HEK293 (cell line): ENCODE measurements around the gene RNF133.

ENCODE experiments used
- CTCF ChIA-PET: fragments of 350-600 bp; formaldehyde crosslinking; extraction: SDS; loops from one replicate; lab custom pipeline; 2021; ENCODE audit warnings: antibody characterized with exemption; lab: Yijun Ruan, JAX
- POLR2A ChIA-PET: fragments of 300-600 bp; formaldehyde crosslinking; extraction: SDS; loops from one replicate; lab custom pipeline; 2020; ENCODE audit warnings: antibody characterized with exemption, inconsistent platforms; lab: Yijun Ruan, JAX
- H3K27ac ChIP-seq: fragments of 200-500 bp; sonication (Bioruptor generic); 2 replicates; pipeline ENCODE4 v1.5.1; 2014; ENCODE audit warnings: low read depth, low read length, control low read depth, inconsistent platforms; ENCODE audit errors: extremely low read depth
- H3K36me3 ChIP-seq, 2 experiments: fragments of 200-500 bp in 1 of 2; sonication (Bioruptor generic) in 1 of 2; 1 replicate in 1 of 2; 2 replicates in 1 of 2; pipeline ENCODE4 v1.5.1; 2014 to 2017; ENCODE audit warnings: inconsistent platforms in 2 of 2, low read length in 2 of 2; ENCODE audit not compliant: control insufficient read depth in 2 of 2, insufficient read depth in 1 of 2
- H3K4me1 ChIP-seq: fragments of 200-500 bp; sonication (Bioruptor generic); 2 replicates; pipeline ENCODE4 v1.5.1; 2014; ENCODE audit warnings: mild to moderate bottlenecking, low read length, inconsistent platforms; ENCODE audit not compliant: control insufficient read depth, insufficient read depth
- H3K4me3 ChIP-seq: 2 replicates; pipeline ENCODE4 v1.5.1; 2011; ENCODE audit warnings: low read depth, mild to moderate bottlenecking, control low read depth, low read length, moderate library complexity
- H3K9me3 ChIP-seq: fragments of 200-500 bp; sonication (Bioruptor generic); 2 replicates; pipeline ENCODE4 v1.5.1; 2014; ENCODE audit warnings: low read depth, low read length, inconsistent platforms; ENCODE audit not compliant: control insufficient read depth, insufficient read depth
- HOXA7 ChIP-seq: sonication (generic); formaldehyde crosslinking; IDR thresholded peaks from 2 replicates; pipeline ENCODE4 v1.8.1; 2022; ENCODE audit warnings: missing genetic modification reagents, borderline replicate concordance
- MYNN ChIP-seq: fragments of 450-650 bp; formaldehyde crosslinking; IDR thresholded peaks from 2 replicates; pipeline ENCODE4 v1.5.1; 2016; ENCODE audit warnings: missing biosample characterization, missing genetic modification characterization, borderline replicate concordance
- PRDM1 ChIP-seq: fragments of 450-650 bp; formaldehyde crosslinking; IDR thresholded peaks from 2 replicates; pipeline ENCODE4; 2016; ENCODE audit warnings: missing biosample characterization, missing genetic modification characterization
- YY2 ChIP-seq: fragments of 450-650 bp; formaldehyde crosslinking; IDR thresholded peaks from 2 replicates; pipeline ENCODE4 v1.5.1; 2016; ENCODE audit warnings: missing biosample characterization, missing genetic modification characterization
- ZNF112 ChIP-seq: fragments of 450-650 bp; formaldehyde crosslinking; IDR thresholded peaks from 2 replicates; pipeline ENCODE4 v1.5.0; 2017; ENCODE audit warnings: missing biosample characterization, missing genetic modification characterization
- ZNF174 ChIP-seq: fragments of 450-650 bp; formaldehyde crosslinking; IDR thresholded peaks from 2 replicates; pipeline ENCODE4 v1.5.0; 2017; ENCODE audit warnings: missing biosample characterization, mild to moderate bottlenecking, missing genetic modification characterization
- ZNF184 ChIP-seq: fragments of 450-650 bp; IDR thresholded peaks from 2 replicates; pipeline ENCODE4 v1.5.1; 2018; ENCODE audit warnings: missing biosample characterization, mild to moderate bottlenecking, missing genetic modification characterization
- ZNF19 ChIP-seq: fragments of 450-650 bp; formaldehyde crosslinking; IDR thresholded peaks from 2 replicates; pipeline ENCODE4; 2016; ENCODE audit warnings: missing biosample characterization, missing genetic modification characterization, low read depth
- ZNF24 ChIP-seq: fragments of 450-650 bp; formaldehyde crosslinking; IDR thresholded peaks from 2 replicates; pipeline ENCODE4 v1.5.1; 2016; ENCODE audit warnings: missing biosample characterization, missing genetic modification characterization
- ZNF341 ChIP-seq: fragments of 450-650 bp; formaldehyde crosslinking; IDR thresholded peaks from 2 replicates; pipeline ENCODE4; 2016; ENCODE audit warnings: low read depth, missing biosample characterization, missing genetic modification characterization
- ZNF473 ChIP-seq: fragments of 450-650 bp; formaldehyde crosslinking; IDR thresholded peaks from 2 replicates; pipeline ENCODE4 v1.5.1; 2017; ENCODE audit warnings: missing biosample characterization, missing genetic modification characterization
- ZNF510 ChIP-seq: fragments of 450-650 bp; formaldehyde crosslinking; IDR thresholded peaks from 2 replicates; pipeline ENCODE4 v1.5.1; 2018; ENCODE audit warnings: mild to moderate bottlenecking, missing genetic modification characterization, missing biosample characterization; ENCODE audit not compliant: insufficient replicate concordance
- ZNF529 ChIP-seq: fragments of 450-650 bp; formaldehyde crosslinking; IDR thresholded peaks from 2 replicates; pipeline ENCODE4 v1.5.1; 2017; ENCODE audit warnings: missing genetic modification characterization, missing biosample characterization; ENCODE audit not compliant: insufficient replicate concordance
- ZNF549 ChIP-seq: fragments of 450-650 bp; IDR thresholded peaks from 2 replicates; pipeline ENCODE4 v1.5.1; 2018; ENCODE audit warnings: missing biosample characterization, missing genetic modification characterization, mild to moderate bottlenecking, inconsistent platforms, moderate library complexity
- ZNF561 ChIP-seq: fragments of 450-650 bp; IDR thresholded peaks from 2 replicates; pipeline ENCODE4 v1.5.1; 2018; ENCODE audit warnings: missing biosample characterization, missing genetic modification characterization, borderline replicate concordance
- ZNF600 ChIP-seq: fragments of 450-650 bp; formaldehyde crosslinking; IDR thresholded peaks from 2 replicates; pipeline ENCODE4 v1.5.1; 2016; ENCODE audit warnings: missing biosample characterization, missing genetic modification characterization
- ZNF621 ChIP-seq: fragments of 450-650 bp; formaldehyde crosslinking; IDR thresholded peaks from 2 replicates; pipeline ENCODE4 v1.5.1; 2017; ENCODE audit warnings: missing biosample characterization, missing genetic modification characterization
- ZNF664 ChIP-seq: fragments of 450-650 bp; formaldehyde crosslinking; IDR thresholded peaks from 2 replicates; pipeline ENCODE4 v1.5.1; 2016; ENCODE audit warnings: missing biosample characterization, missing genetic modification characterization
- ZNF792 ChIP-seq: fragments of 450-650 bp; formaldehyde crosslinking; IDR thresholded peaks from 2 replicates; pipeline ENCODE4 v1.5.1; 2016; ENCODE audit warnings: missing biosample characterization, missing genetic modification characterization
- TF ChIP-seq, protein P1 (sequence below): fragments of 450-650 bp; formaldehyde crosslinking; IDR thresholded peaks from 2 replicates; pipeline ENCODE4 v1.5.1; 2016; ENCODE audit warnings: missing biosample characterization, missing genetic modification characterization
- TF ChIP-seq, protein P2 (sequence below): fragments of 450-650 bp; formaldehyde crosslinking; conservative IDR thresholded peaks from 2 replicates; pipeline ENCODE4 v1.5.1; 2016; ENCODE audit warnings: low read depth, missing biosample characterization, missing genetic modification characterization
- TF ChIP-seq, protein P3 (sequence below): fragments of 450-650 bp; formaldehyde crosslinking; IDR thresholded peaks from 2 replicates; pipeline ENCODE4 v1.5.1; 2016; ENCODE audit warnings: missing biosample characterization, missing genetic modification characterization, low read depth
- TF ChIP-seq, protein P4 (sequence below): fragments of 450-650 bp; formaldehyde crosslinking; IDR thresholded peaks from 2 replicates; pipeline ENCODE4 v1.5.1; 2016; ENCODE audit warnings: missing biosample characterization, missing genetic modification characterization
- TF ChIP-seq, protein P5 (sequence below): fragments of 450-650 bp; formaldehyde crosslinking; IDR thresholded peaks from 2 replicates; pipeline ENCODE4 v1.5.1; 2016; ENCODE audit warnings: missing biosample characterization, missing genetic modification characterization

The RNF133 gene

DNA sequence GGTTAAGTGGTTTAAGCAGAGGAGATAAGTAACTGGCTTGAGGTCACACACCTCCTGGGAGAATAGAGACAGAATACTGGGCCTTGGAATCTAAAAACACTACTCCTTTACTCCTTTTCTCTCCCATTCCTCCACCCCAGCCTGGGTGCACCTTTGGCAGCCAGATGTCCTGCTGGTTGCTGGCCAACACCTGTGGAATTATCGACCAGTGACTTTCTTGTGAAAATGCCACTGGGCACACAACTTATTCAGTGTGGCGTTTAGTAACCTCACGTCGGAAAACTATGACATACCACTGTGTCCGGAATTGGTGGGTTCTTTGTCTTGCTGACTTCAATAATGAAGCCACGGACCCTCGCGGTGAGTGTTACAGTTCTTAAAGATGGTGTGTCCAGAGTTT lies 26.4 kb downstream of the RNF133 start:
- H3K36me3 ChIP-seq, result no peaks in the 10 kb centered on the region
- H3K9me3 ChIP-seq, result no peaks in the 10 kb centered on the region
- POLR2A ChIA-PET, result no interaction called here
- no peak overlapping the region for H3K27ac ChIP-seq
- H3K4me3 ChIP-seq, result no peak overlapping the region
- H3K4me1 ChIP-seq, result no peaks in the 10 kb centered on the region
- TF ChIP-seq ZNF184, result no peak
- TF ChIP-seq YY2 (tag by site-specific recombination), result no peak
- TF ChIP-seq, protein P1, sequence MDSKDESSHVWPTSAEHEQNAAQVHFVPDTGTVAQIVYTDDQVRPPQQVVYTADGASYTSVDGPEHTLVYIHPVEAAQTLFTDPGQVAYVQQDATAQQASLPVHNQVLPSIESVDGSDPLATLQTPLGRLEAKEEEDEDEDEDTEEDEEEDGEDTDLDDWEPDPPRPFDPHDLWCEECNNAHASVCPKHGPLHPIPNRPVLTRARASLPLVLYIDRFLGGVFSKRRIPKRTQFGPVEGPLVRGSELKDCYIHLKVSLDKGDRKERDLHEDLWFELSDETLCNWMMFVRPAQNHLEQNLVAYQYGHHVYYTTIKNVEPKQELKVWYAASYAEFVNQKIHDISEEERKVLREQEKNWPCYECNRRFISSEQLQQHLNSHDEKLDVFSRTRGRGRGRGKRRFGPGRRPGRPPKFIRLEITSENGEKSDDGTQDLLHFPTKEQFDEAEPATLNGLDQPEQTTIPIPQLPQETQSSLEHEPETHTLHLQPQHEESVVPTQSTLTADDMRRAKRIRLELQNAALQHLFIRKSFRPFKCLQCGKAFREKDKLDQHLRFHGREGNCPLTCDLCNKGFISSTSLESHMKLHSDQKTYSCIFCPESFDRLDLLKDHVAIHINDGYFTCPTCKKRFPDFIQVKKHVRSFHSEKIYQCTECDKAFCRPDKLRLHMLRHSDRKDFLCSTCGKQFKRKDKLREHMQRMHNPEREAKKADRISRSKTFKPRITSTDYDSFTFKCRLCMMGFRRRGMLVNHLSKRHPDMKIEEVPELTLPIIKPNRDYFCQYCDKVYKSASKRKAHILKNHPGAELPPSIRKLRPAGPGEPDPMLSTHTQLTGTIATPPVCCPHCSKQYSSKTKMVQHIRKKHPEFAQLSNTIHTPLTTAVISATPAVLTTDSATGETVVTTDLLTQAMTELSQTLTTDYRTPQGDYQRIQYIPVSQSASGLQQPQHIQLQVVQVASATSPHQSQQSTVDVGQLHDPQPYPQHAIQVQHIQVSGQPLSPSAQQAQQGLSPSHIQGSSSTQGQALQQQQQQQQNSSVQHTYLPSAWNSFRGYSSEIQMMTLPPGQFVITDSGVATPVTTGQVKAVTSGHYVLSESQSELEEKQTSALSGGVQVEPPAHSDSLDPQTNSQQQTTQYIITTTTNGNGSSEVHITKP, result no peak
- TF ChIP-seq ZNF664 (tag by site-specific recombination), result no peak
- TF ChIP-seq, protein P2, sequence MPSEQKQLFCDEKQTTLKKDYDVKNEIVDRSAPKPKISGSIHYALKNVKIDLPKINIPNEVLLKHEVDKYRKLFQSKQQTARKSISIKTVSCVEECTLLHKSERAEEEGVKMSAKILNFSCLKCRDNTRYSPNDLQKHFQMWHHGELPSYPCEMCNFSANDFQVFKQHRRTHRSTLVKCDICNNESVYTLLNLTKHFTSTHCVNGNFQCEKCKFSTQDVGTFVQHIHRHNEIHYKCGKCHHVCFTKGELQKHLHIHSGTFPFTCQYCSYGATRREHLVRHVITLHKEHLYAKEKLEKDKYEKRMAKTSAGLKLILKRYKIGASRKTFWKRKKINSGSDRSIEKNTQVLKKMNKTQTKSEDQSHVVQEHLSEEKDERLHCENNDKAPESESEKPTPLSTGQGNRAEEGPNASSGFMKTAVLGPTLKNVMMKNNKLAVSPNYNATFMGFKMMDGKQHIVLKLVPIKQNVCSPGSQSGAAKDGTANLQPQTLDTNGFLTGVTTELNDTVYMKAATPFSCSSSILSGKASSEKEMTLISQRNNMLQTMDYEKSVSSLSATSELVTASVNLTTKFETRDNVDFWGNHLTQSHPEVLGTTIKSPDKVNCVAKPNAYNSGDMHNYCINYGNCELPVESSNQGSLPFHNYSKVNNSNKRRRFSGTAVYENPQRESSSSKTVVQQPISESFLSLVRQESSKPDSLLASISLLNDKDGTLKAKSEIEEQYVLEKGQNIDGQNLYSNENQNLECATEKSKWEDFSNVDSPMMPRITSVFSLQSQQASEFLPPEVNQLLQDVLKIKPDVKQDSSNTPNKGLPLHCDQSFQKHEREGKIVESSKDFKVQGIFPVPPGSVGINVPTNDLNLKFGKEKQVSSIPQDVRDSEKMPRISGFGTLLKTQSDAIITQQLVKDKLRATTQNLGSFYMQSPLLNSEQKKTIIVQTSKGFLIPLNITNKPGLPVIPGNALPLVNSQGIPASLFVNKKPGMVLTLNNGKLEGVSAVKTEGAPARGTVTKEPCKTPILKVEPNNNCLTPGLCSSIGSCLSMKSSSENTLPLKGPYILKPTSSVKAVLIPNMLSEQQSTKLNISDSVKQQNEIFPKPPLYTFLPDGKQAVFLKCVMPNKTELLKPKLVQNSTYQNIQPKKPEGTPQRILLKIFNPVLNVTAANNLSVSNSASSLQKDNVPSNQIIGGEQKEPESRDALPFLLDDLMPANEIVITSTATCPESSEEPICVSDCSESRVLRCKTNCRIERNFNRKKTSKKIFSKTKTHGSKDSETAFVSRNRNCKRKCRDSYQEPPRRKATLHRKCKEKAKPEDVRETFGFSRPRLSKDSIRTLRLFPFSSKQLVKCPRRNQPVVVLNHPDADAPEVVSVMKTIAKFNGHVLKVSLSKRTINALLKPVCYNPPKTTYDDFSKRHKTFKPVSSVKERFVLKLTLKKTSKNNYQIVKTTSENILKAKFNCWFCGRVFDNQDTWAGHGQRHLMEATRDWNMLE (tag by site-specific recombination), result no peak
- TF ChIP-seq ZNF600 (tag by site-specific recombination), result no peak
- no peak for TF ChIP-seq ZNF529
- TF ChIP-seq ZNF621 (tag by site-specific recombination), result no peak
- no peak for TF ChIP-seq ZNF24
- no peak for TF ChIP-seq ZNF510 (tag by site-specific recombination)
- no peak for TF ChIP-seq ZNF561
- TF ChIP-seq MYNN, result no peak
- CTCF ChIA-PET, result no interaction called here

DNA sequence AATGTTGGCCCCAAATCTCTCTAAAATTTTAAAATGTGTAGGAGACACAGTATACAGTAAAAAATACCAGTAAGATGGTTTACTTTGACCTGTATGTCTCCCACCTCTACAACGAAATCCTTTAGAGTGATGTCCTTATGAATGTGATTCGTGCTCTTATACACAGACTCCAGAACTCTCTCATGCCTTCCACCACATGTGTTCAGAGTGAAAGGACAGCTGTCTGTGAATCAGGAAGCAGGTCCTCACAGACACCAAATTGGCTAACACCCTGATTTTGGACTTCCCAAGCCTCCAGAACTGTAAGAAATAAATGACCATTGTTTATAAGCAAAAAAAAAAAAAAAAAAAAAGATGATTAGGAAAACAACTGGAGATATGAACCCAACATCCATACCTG lies 35.2 kb downstream of the RNF133 start:
- CTCF ChIA-PET, result interaction anchor here (0.5 kb wide), 1 partner anchor 23 kb away, joined by 3 read pairs; no protein-coding TSS in a partner anchor
- Histone ChIP-seq H3K4me3 (no peak overlapping the region), H3K27ac (no peak overlapping the region), H3K36me3 (no peaks in the 10 kb centered on the region), H3K9me3 (no peaks in the 10 kb centered on the region), H3K4me1 (no peaks in the 10 kb centered on the region)
- POLR2A ChIA-PET, result no interaction called here
- TF ChIP-seq ZNF549 (tag by site-specific recombination), result no peak
- TF ChIP-seq ZNF792 (tag by site-specific recombination), result no peak
- no peak for TF ChIP-seq HOXA7 (CRISPR knock-in tag)
- TF ChIP-seq ZNF341, result no peak
- TF ChIP-seq ZNF174 (tag by site-specific recombination), result no peak
- TF ChIP-seq, protein P3, sequence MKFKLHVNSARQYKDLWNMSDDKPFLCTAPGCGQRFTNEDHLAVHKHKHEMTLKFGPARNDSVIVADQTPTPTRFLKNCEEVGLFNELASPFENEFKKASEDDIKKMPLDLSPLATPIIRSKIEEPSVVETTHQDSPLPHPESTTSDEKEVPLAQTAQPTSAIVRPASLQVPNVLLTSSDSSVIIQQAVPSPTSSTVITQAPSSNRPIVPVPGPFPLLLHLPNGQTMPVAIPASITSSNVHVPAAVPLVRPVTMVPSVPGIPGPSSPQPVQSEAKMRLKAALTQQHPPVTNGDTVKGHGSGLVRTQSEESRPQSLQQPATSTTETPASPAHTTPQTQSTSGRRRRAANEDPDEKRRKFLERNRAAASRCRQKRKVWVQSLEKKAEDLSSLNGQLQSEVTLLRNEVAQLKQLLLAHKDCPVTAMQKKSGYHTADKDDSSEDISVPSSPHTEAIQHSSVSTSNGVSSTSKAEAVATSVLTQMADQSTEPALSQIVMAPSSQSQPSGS (tag by site-specific recombination), result no peak
- TF ChIP-seq PRDM1 (tag by site-specific recombination), result no peak
- TF ChIP-seq, protein P4, sequence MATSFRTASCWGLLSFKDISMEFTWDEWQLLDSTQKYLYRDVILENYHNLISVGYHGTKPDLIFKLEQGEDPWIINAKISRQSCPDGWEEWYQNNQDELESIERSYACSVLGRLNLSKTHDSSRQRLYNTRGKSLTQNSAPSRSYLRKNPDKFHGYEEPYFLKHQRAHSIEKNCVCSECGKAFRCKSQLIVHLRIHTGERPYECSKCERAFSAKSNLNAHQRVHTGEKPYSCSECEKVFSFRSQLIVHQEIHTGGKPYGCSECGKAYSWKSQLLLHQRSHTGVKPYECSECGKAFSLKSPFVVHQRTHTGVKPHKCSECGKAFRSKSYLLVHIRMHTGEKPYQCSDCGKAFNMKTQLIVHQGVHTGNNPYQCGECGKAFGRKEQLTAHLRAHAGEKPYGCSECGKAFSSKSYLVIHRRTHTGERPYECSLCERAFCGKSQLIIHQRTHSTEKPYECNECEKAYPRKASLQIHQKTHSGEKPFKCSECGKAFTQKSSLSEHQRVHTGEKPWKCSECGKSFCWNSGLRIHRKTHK (tag by site-specific recombination), result no peak
- TF ChIP-seq ZNF473 (tag by site-specific recombination), result no peak
- TF ChIP-seq ZNF19 (tag by site-specific recombination), result no peak
- no peak for TF ChIP-seq ZNF112 (tag by site-specific recombination)
- TF ChIP-seq, protein P5, sequence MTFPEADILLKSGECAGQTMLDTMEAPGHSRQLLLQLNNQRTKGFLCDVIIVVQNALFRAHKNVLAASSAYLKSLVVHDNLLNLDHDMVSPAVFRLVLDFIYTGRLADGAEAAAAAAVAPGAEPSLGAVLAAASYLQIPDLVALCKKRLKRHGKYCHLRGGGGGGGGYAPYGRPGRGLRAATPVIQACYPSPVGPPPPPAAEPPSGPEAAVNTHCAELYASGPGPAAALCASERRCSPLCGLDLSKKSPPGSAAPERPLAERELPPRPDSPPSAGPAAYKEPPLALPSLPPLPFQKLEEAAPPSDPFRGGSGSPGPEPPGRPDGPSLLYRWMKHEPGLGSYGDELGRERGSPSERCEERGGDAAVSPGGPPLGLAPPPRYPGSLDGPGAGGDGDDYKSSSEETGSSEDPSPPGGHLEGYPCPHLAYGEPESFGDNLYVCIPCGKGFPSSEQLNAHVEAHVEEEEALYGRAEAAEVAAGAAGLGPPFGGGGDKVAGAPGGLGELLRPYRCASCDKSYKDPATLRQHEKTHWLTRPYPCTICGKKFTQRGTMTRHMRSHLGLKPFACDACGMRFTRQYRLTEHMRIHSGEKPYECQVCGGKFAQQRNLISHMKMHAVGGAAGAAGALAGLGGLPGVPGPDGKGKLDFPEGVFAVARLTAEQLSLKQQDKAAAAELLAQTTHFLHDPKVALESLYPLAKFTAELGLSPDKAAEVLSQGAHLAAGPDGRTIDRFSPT, result no peak
